OCI-LY1 (cell line): ENCODE results near the gene ARR3.

Experiments
- CTCF ChIP-seq: fragments of 200-600 bp; sonication (generic), shearing (Covaris generic); IDR thresholded peaks from 2 replicates; pipeline ENCODE4 v1.5.1; 2017; ENCODE audit warnings: mild to moderate bottlenecking, antibody characterized with exemption, low read length, moderate library complexity, mixed read lengths
- EZH2 ChIP-seq: fragments of 200-600 bp; sonication (generic), shearing (Covaris generic); IDR thresholded peaks from 2 replicates; pipeline ENCODE4 v1.8.0; 2017; ENCODE audit warnings: borderline replicate concordance, mixed run types, mild to moderate bottlenecking, antibody characterized with exemption, low read length, moderate library complexity, mixed read lengths

- TF ChIP-seq EZH2 (no peak), CTCF (no peak)
Observed at GRCh38 chrX:70289793-70290770, 21.9 kb downstream of the ARR3 start, which contains the start of the genes KIF4A and PDZD11.
